HG03159 (cell line): ENCODE results near the gene TMEM183A.
"Not testable (repeated sequence)": the region's sequence is repeated elsewhere in the genome, so short reads cannot be mapped to it uniquely, and the experiment has no call there.

Experiments used
- ATAC-seq: cut with Tn5 transposase; IDR thresholded peaks from one replicate; pipeline ENCODE4 v1.9.1; 2021; ENCODE audit warnings: mild to moderate bottlenecking, moderate library complexity; ENCODE audit not compliant: unreplicated experiment

TMEM183A gene

GRCh38 chr1:203006948-203007871, at the start of gene TMEM183A:
Gene TMEM183A, plus strand, starts transcription at chr1:203007374. Its CDS starts 92 bp downstream, at chr1:203007466.
- peak; percentile 86 for ATAC-seq

GRCh38 chr1:202957733-202958543, 49.2 kb upstream of the TMEM183A start, which contains the start of gene ADIPOR1:
Gene ADIPOR1, minus strand, starts transcription at chr1:202958312. Its CDS starts 7,242 bp downstream, at chr1:202951070.
- ATAC-seq = peak; percentile 94

GRCh38 chr1:202958544-202959275, 48.5 kb upstream of the TMEM183A start:
- peak; percentile 27 for ATAC-seq

- ATAC-seq = no peak
Observed at GRCh38 chr1:202959276-202959620, 47.9 kb upstream of the TMEM183A start.

- no peak for ATAC-seq
Observed at GRCh38 chr1:202961220-202961880, 45.8 kb upstream of the TMEM183A start.

- ATAC-seq = no peak
Observed at GRCh38 chr1:202964791-202965410, 42.3 kb upstream of the TMEM183A start.

GRCh38 chr1:202965422-202965821, 41.8 kb upstream of the TMEM183A start:
- no peak for ATAC-seq

- peak; percentile 19 for ATAC-seq
Observed at GRCh38 chr1:202966006-202966898, 40.9 kb upstream of the TMEM183A start.

GRCh38 chr1:202967684-202968281, 39.4 kb upstream of the TMEM183A start:
- no peak for ATAC-seq

- ATAC-seq = no peak
Observed at GRCh38 chr1:202968351-202968750, 38.8 kb upstream of the TMEM183A start.

- no peak for ATAC-seq
Observed at GRCh38 chr1:202968895-202969295, 38.3 kb upstream of the TMEM183A start.

GRCh38 chr1:202972046-202972445, 35.1 kb upstream of the TMEM183A start:
- ATAC-seq = no peak

GRCh38 chr1:202974856-202975255, 32.3 kb upstream of the TMEM183A start:
- no peak for ATAC-seq

- no peak for ATAC-seq
Observed at GRCh38 chr1:202976633-202977032, 30.5 kb upstream of the TMEM183A start.

- ATAC-seq = no peak
Observed at GRCh38 chr1:202979459-202979858, 27.7 kb upstream of the TMEM183A start.

GRCh38 chr1:202981939-202982338, 25.2 kb upstream of the TMEM183A start:
- ATAC-seq = no peak

- ATAC-seq = no peak
Observed at GRCh38 chr1:202982715-202983430, 24.3 kb upstream of the TMEM183A start.

GRCh38 chr1:202986120-202986519, 21.1 kb upstream of the TMEM183A start:
- ATAC-seq = not testable (repeated sequence)
